ENCODE data around the gene CCDC158. TPM values are rescaled to one million over a fixed set of nuclear protein-coding genes. Genes with fewer than 3 reads are reported as not detected.

The CCDC158 gene
- total and polyA plus RNA-seq, 2 of the 4 experiments (the other 2 are of a cell fraction) = not detected

- TF ChIP-seq MAFK (IDR thresholded peaks at IDR 0.05; ENCODE audit: low read depth, low read length) = 0 out of 2 replicates have a peak, but pooled peaks have one; percentile 26
These were observed 119.7 kb downstream of the CCDC158 start (continued) for GRCh38 chr4:76301068-76301774.

DNA sequence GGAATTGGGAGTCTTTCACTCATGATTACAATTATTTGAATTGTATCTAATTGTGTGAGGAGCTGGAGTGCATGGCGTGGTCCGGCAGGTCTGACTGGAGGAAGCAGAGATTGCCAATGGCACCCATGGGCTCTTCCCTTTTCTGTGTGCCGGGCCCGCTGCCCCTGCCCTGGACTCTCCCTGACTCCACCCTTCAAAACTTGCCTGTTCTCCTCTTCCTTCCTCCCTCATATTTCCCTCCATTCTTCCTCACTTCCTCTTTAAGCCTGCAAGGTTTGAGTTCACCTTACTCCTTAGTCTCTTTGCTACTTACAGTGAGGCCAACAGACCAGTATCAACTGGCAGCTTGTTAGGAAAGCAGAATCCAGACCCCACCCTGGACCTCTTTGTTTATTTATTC is 120.9 kb downstream of the CCDC158 start:
- no TSS peak for BruUV-seq (replicated peaks)
- TF ChIP-seq SMC3 (IDR thresholded peaks at IDR 0.05; ENCODE audit: low read depth, low read length) (no peak), MAFK (IDR thresholded peaks at IDR 0.05; ENCODE audit: low read depth, low read length) (no peak), POLR2A (IDR thresholded peaks at IDR 0.05; ENCODE audit: low read depth, low read length) (no peak), MXI1 (IDR thresholded peaks at IDR 0.05; ENCODE audit: borderline replicate concordance, low read depth, low read length) (no peak)
- TF ChIP-seq, protein P1, sequence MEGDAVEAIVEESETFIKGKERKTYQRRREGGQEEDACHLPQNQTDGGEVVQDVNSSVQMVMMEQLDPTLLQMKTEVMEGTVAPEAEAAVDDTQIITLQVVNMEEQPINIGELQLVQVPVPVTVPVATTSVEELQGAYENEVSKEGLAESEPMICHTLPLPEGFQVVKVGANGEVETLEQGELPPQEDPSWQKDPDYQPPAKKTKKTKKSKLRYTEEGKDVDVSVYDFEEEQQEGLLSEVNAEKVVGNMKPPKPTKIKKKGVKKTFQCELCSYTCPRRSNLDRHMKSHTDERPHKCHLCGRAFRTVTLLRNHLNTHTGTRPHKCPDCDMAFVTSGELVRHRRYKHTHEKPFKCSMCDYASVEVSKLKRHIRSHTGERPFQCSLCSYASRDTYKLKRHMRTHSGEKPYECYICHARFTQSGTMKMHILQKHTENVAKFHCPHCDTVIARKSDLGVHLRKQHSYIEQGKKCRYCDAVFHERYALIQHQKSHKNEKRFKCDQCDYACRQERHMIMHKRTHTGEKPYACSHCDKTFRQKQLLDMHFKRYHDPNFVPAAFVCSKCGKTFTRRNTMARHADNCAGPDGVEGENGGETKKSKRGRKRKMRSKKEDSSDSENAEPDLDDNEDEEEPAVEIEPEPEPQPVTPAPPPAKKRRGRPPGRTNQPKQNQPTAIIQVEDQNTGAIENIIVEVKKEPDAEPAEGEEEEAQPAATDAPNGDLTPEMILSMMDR (conservative IDR thresholded peaks at IDR 0.05; ENCODE audit: low read depth, low read length) = no peak

More for the DNA sequence above, 120.9 kb downstream of the CCDC158 start:
- H3K14ac ChIP-seq (replicated peaks; ENCODE audit: low read depth, low read length) = no peak overlapping the region
- no peak overlapping the region for H2BK15ac ChIP-seq (ENCODE audit: low read depth, low read length)
- no peak overlapping the region for H2BK5ac ChIP-seq (ENCODE audit: low read depth, low read length, poor library complexity, severe bottlenecking)
- no peak overlapping the region for H2AK5ac ChIP-seq (ENCODE audit: low read depth, low read length)
- H3K79me1 ChIP-seq (ENCODE audit: low read depth in 1 of 2, low read length in 2 of 2) = peaks cover 3 to 4% of the 10 kb centered on the region in 2 experiments; a peak in 3 of 4 replicates
- no peaks in the 10 kb centered on the region for H3K36me3 ChIP-seq (ENCODE audit: control insufficient read depth, insufficient read depth, low read length)
- no peak overlapping the region for H2BK20ac ChIP-seq (ENCODE audit: low read depth, low read length)
- H2BK120ac ChIP-seq (ENCODE audit: low read depth, low read length) = no peak overlapping the region
- H3K27ac ChIP-seq (ENCODE audit: insufficient read depth, low read length) = no peak overlapping the region
- H4K91ac ChIP-seq (ENCODE audit: insufficient read depth, low read depth, low read length) = no peak overlapping the region
- no peak overlapping the region for H4K8ac ChIP-seq (ENCODE audit: low read depth in 2 of 2, low read length in 2 of 2)
- H3K9me3 ChIP-seq (ENCODE audit: control insufficient read depth, insufficient read depth, low read length) = peaks cover 9% of the 10 kb centered on the region
- no peak overlapping the region for H3K4me3 ChIP-seq (ENCODE audit: insufficient read depth, low read depth, low read length)
- H3K56ac ChIP-seq (ENCODE audit: extremely low read depth, insufficient read depth, low read length) = no peak overlapping the region
- intact Hi-C loops (cut with micrococcal nuclease) (no loop called here), in situ Hi-C loops (cut with MboI; ENCODE audit: low sequenced_read_pairs) (no loop called here), dilution Hi-C loops (cut with HindIII; ENCODE audit: low sequenced_read_pairs, unreplicated experiment) (no loop called here)
- H4K5ac ChIP-seq (ENCODE audit: low read depth, low read length) = no peak overlapping the region
- H4K20me1 ChIP-seq (ENCODE audit: insufficient read depth, low read length) = no peaks in the 10 kb centered on the region
- DNase-seq (no peak), ATAC-seq (ENCODE audit: low read depth) (no peak)
- H3K9ac ChIP-seq (ENCODE audit: low read depth, low read length) = no peak overlapping the region
- H3K4me2 ChIP-seq (ENCODE audit: low read depth, low read length) = no peak overlapping the region
- no peak overlapping the region for H2AK9ac ChIP-seq (replicated peaks; ENCODE audit: low read depth, low read length, poor library complexity)
- 83% methylated on average over 4 of the region's 4 CpGs; no CpG with 5 or more reads in 1 of the 2 experiments for WGBS, 2 experiments (ENCODE audit: extremely low coverage in 2 of 2, insufficient read length in 1 of 2)
- no peak overlapping the region for H3K18ac ChIP-seq (ENCODE audit: low read depth, low read length)
- H3K9me1 ChIP-seq (ENCODE audit: insufficient read depth, low read length) = peaks cover 3% of the 10 kb centered on the region
- H3K23ac ChIP-seq (ENCODE audit: low read depth, low read length) = no peak overlapping the region
- no peak overlapping the region for H2AFZ ChIP-seq (replicated peaks; ENCODE audit: low read length, poor library complexity)
- peaks cover 4% of the 10 kb centered on the region; the same call in 1 of the 2 replicates for H3K4me1 ChIP-seq (ENCODE audit: control insufficient read depth, insufficient read depth, low read length)
- ChIA-PET CTCF (no interaction called here), POLR2A (ENCODE audit: unreplicated experiment) (no interaction called here)
- H3K27me3 ChIP-seq (ENCODE audit: control insufficient read depth, insufficient read depth, low read length) = no peaks in the 10 kb centered on the region; the same call in 1 of the 2 replicates
- H3K4ac ChIP-seq (ENCODE audit: low read depth, low read length) = no peak overlapping the region
